Measurements from ENCODE around the gene MTUS2.

GRCh38 chr13:29483211-29483610 lies 663.1 kb downstream of the MTUS2 start:
- TF ChIP-seq MAX (CRISPR knock-in tag; IDR thresholded peaks at IDR 0.05) (no peak), CTCF (IDR thresholded peaks at IDR 0.05 in 2 of 3, conservative IDR thresholded peaks at IDR 0.05 in 1 of 3; ENCODE audit: insufficient read depth in 2 of 3, low read depth in 1 of 3, low read length in 3 of 3) (no peak), EGR1 (conservative IDR thresholded peaks at IDR 0.05) (no peak), SMARCC2 (IDR thresholded peaks at IDR 0.05; ENCODE audit: low read depth) (no peak), NFE2L1 (tag; IDR thresholded peaks at IDR 0.05; ENCODE audit: borderline replicate concordance, low read depth) (no peak), ZNF253 (CRISPR knock-in tag; conservative IDR thresholded peaks at IDR 0.05) (no peak), BCOR (IDR thresholded peaks at IDR 0.05) (no peak), PML (IDR thresholded peaks at IDR 0.05; ENCODE audit: low read length) (no peak), TSHZ1 (CRISPR knock-in tag; IDR thresholded peaks at IDR 0.05) (no peak), HNRNPH1 (optimal IDR thresholded peaks at IDR 0.05; ENCODE audit: low read depth, low read length) (no peak)

Data from K562 (cell line).